H1 (cell line): ENCODE measurements around the gene NEFH. TPM values are rescaled to one million over a fixed set of nuclear protein-coding genes. Genes with fewer than 3 reads are reported as not detected.

Experiments used
- BRCA1 ChIP-seq: IDR thresholded peaks from 2 replicates; pipeline ENCODE4 v1.6.1; 2012; ENCODE audit warnings: low read depth, low read length, improper control_type of control experiment
- GTF2F1 ChIP-seq: IDR thresholded peaks from 2 replicates; pipeline ENCODE4 v1.6.1; 2012; ENCODE audit warnings: low read depth, low read length, improper control_type of control experiment, borderline replicate concordance
- POLR2A ChIP-seq, 2 experiments: IDR thresholded peaks; 1 replicate in 1 of 2; 2 replicates in 1 of 2; pipeline ENCODE4 v1.6.1; 2011; ENCODE audit warnings: low read depth in 2 of 2, low read length in 2 of 2, mild to moderate bottlenecking in 2 of 2; ENCODE audit errors: control extremely low read depth in 1 of 2
- SP4 ChIP-seq: IDR thresholded peaks from 2 replicates; pipeline ENCODE4 v1.6.1; 2012; ENCODE audit warnings: low read length, inconsistent platforms
- SUZ12 ChIP-seq: fragments of 200-600 bp; sonication (generic); IDR thresholded peaks from 2 replicates; pipeline ENCODE4 v1.6.1; 2012; ENCODE audit warnings: mild to moderate bottlenecking, inconsistent platforms, low read length, moderate library complexity, mixed read lengths
- TBP ChIP-seq: IDR thresholded peaks from 2 replicates; pipeline ENCODE4 v1.6.1; 2011; ENCODE audit warnings: low read depth, low read length, improper control_type of control experiment
- polyA plus RNA-seq, 7 experiments: library from polyadenylated mRNA; depleted of rRNA in 3 of 7; stranded (reverse) in 5 of 7; unstranded in 2 of 7; fragments of >200 nt in 5 of 7; fragments of 200-250 nt in 2 of 7; gene quantifications; 1 replicate in 5 of 7; 2 replicates in 1 of 7; 4 replicates in 1 of 7; pipeline versions ENCODE4 v1.2.1 to v1.2.3, GENCODE V29; 2011 to 2013; ENCODE audit warnings: missing spikeins in 2 of 7, mixed read lengths in 2 of 7
- total RNA-seq: library from RNA; stranded (reverse); fragmentation: NEBNext Ultra II Directional; extraction: Animal tissue kit (Norgen Biotek cat#: 25700); gene quantifications from 2 replicates; pipeline ENCODE4 v1.2.1, GENCODE V29; 2021
- TF ChIP-seq, protein P1 (sequence below): fragments of 300-600 bp; sonication (generic); IDR thresholded peaks from 2 replicates; pipeline ENCODE4 v1.7.1; 2012; ENCODE audit warnings: low read length, moderate library complexity, mild to moderate bottlenecking, inconsistent platforms; ENCODE audit not compliant: insufficient replicate concordance
- TF ChIP-seq, protein P2 (sequence below): IDR thresholded peaks from 2 replicates; pipeline ENCODE4 v1.6.1; 2011; ENCODE audit warnings: low read length, improper control_type of control experiment
- TF ChIP-seq, protein P3 (sequence below): IDR thresholded peaks from 2 replicates; pipeline ENCODE4 v1.6.1; 2012; ENCODE audit warnings: inconsistent platforms

NEFH gene
- total and polyA plus RNA-seq, 2 of the 8 experiments (the other 6 are each of a cell fraction or from before 2014, with no cell fraction given): 0.57 to 2.3 TPM

DNA sequence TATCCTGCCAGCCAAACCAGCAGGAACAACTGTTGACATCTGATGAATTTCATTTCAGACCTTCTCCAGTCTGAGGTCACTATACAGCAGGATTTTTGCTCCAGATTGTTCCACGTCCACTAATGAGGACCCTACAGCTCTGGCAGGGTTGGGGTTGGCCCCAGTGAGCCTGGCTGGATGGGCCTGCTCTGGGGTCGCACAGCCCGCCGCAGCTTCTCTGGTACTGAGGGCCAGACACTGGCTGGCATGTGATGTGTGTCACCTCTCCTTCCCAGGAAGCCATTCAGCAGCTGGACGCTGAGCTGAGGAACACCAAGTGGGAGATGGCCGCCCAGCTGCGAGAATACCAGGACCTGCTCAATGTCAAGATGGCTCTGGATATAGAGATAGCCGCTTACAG, 5.4 kb downstream of the NEFH start (continued):
- TF ChIP-seq, protein P1, sequence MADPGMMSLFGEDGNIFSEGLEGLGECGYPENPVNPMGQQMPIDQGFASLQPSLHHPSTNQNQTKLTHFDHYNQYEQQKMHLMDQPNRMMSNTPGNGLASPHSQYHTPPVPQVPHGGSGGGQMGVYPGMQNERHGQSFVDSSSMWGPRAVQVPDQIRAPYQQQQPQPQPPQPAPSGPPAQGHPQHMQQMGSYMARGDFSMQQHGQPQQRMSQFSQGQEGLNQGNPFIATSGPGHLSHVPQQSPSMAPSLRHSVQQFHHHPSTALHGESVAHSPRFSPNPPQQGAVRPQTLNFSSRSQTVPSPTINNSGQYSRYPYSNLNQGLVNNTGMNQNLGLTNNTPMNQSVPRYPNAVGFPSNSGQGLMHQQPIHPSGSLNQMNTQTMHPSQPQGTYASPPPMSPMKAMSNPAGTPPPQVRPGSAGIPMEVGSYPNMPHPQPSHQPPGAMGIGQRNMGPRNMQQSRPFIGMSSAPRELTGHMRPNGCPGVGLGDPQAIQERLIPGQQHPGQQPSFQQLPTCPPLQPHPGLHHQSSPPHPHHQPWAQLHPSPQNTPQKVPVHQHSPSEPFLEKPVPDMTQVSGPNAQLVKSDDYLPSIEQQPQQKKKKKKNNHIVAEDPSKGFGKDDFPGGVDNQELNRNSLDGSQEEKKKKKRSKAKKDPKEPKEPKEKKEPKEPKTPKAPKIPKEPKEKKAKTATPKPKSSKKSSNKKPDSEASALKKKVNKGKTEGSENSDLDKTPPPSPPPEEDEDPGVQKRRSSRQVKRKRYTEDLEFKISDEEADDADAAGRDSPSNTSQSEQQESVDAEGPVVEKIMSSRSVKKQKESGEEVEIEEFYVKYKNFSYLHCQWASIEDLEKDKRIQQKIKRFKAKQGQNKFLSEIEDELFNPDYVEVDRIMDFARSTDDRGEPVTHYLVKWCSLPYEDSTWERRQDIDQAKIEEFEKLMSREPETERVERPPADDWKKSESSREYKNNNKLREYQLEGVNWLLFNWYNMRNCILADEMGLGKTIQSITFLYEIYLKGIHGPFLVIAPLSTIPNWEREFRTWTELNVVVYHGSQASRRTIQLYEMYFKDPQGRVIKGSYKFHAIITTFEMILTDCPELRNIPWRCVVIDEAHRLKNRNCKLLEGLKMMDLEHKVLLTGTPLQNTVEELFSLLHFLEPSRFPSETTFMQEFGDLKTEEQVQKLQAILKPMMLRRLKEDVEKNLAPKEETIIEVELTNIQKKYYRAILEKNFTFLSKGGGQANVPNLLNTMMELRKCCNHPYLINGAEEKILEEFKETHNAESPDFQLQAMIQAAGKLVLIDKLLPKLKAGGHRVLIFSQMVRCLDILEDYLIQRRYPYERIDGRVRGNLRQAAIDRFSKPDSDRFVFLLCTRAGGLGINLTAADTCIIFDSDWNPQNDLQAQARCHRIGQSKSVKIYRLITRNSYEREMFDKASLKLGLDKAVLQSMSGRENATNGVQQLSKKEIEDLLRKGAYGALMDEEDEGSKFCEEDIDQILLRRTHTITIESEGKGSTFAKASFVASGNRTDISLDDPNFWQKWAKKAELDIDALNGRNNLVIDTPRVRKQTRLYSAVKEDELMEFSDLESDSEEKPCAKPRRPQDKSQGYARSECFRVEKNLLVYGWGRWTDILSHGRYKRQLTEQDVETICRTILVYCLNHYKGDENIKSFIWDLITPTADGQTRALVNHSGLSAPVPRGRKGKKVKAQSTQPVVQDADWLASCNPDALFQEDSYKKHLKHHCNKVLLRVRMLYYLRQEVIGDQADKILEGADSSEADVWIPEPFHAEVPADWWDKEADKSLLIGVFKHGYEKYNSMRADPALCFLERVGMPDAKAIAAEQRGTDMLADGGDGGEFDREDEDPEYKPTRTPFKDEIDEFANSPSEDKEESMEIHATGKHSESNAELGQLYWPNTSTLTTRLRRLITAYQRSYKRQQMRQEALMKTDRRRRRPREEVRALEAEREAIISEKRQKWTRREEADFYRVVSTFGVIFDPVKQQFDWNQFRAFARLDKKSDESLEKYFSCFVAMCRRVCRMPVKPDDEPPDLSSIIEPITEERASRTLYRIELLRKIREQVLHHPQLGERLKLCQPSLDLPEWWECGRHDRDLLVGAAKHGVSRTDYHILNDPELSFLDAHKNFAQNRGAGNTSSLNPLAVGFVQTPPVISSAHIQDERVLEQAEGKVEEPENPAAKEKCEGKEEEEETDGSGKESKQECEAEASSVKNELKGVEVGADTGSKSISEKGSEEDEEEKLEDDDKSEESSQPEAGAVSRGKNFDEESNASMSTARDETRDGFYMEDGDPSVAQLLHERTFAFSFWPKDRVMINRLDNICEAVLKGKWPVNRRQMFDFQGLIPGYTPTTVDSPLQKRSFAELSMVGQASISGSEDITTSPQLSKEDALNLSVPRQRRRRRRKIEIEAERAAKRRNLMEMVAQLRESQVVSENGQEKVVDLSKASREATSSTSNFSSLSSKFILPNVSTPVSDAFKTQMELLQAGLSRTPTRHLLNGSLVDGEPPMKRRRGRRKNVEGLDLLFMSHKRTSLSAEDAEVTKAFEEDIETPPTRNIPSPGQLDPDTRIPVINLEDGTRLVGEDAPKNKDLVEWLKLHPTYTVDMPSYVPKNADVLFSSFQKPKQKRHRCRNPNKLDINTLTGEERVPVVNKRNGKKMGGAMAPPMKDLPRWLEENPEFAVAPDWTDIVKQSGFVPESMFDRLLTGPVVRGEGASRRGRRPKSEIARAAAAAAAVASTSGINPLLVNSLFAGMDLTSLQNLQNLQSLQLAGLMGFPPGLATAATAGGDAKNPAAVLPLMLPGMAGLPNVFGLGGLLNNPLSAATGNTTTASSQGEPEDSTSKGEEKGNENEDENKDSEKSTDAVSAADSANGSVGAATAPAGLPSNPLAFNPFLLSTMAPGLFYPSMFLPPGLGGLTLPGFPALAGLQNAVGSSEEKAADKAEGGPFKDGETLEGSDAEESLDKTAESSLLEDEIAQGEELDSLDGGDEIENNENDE: no peak
- TF ChIP-seq POLR2A (IDR thresholded peaks at IDR 0.05; ENCODE audit: control extremely low read depth in 1 of 2, low read depth in 2 of 2, low read length in 2 of 2) (no peak), SUZ12 (no peak), TBP (no peak), BRCA1 (no peak), GTF2F1 (no peak), SP4 (no peak)
- TF ChIP-seq, protein P2, sequence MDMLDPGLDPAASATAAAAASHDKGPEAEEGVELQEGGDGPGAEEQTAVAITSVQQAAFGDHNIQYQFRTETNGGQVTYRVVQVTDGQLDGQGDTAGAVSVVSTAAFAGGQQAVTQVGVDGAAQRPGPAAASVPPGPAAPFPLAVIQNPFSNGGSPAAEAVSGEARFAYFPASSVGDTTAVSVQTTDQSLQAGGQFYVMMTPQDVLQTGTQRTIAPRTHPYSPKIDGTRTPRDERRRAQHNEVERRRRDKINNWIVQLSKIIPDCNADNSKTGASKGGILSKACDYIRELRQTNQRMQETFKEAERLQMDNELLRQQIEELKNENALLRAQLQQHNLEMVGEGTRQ: no peak
- TF ChIP-seq, protein P3, sequence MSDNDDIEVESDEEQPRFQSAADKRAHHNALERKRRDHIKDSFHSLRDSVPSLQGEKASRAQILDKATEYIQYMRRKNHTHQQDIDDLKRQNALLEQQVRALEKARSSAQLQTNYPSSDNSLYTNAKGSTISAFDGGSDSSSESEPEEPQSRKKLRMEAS: no peak
- TF ChIP-seq, all 59 proteins: peak for 0
